Lung (tissue), 12 donors: ENCODE results near the gene PLCG1. TPM values are rescaled to one million over a fixed set of nuclear protein-coding genes. Genes with fewer than 3 reads are reported as not detected.

Experiments
- ATAC-seq: fragments of 200-7000 bp; cut with Tn5 transposase; one replicate; pipeline ENCODE4 v1.9.1; 2020; ENCODE audit warnings: moderate number of reproducible peaks; ENCODE audit not compliant: insufficient read depth, low FRiP score
- DNase-seq, 3 donors: peaks; one replicate each; pipeline ENCODE4 v3.0.0-alpha.2; 2013 to 2017
- H3K27ac ChIP-seq, 2 donors: one replicate each; pipeline ENCODE4 v1.5.1; 2013; ENCODE audit warnings: mild to moderate bottlenecking in 2 of 2, moderate library complexity in 2 of 2, control low read depth in 1 of 2, inconsistent platforms in 1 of 2, low read depth in 1 of 2, low read length in 1 of 2
- H3K27me3 ChIP-seq, 3 donors: one replicate each; pipeline ENCODE4 v1.5.1; 2013; ENCODE audit warnings: low read length in 2 of 3; ENCODE audit not compliant: control insufficient read depth in 3 of 3, insufficient read depth in 3 of 3
- H3K36me3 ChIP-seq, 4 donors: one replicate each; pipeline ENCODE4 v1.5.1; 2013; ENCODE audit warnings: low read length in 4 of 4, mild to moderate bottlenecking in 1 of 4, moderate library complexity in 1 of 4; ENCODE audit not compliant: control insufficient read depth in 4 of 4, insufficient read depth in 4 of 4
- H3K4me1 ChIP-seq, 5 donors: one replicate each; pipeline ENCODE4 v1.5.1; 2013; ENCODE audit warnings: low read length in 5 of 5, mild to moderate bottlenecking in 2 of 5, moderate library complexity in 1 of 5; ENCODE audit not compliant: control insufficient read depth in 5 of 5, insufficient read depth in 5 of 5
- H3K4me3 ChIP-seq: one replicate; pipeline ENCODE4 v1.5.1; 2013; ENCODE audit warnings: mild to moderate bottlenecking, control low read depth, moderate library complexity
- H3K9ac ChIP-seq, 2 donors: one replicate each; pipeline ENCODE4 v1.5.1; 2013; ENCODE audit warnings: low read length in 2 of 2, control low read depth in 1 of 2; ENCODE audit not compliant: insufficient read depth in 1 of 2
- H3K9me3 ChIP-seq, 4 donors: one replicate each; pipeline ENCODE4 v1.5.1; 2013; ENCODE audit warnings: low read length in 3 of 4, mild to moderate bottlenecking in 1 of 4, moderate library complexity in 1 of 4; ENCODE audit not compliant: control insufficient read depth in 4 of 4, insufficient read depth in 3 of 4
- CTCF ChIP-seq: IDR thresholded peaks from 2 replicates; pipeline ENCODE4 v1.5.1; 2012; ENCODE audit warnings: mild to moderate bottlenecking; ENCODE audit errors: control extremely low read depth, extremely low read depth
- WGBS, 2 donors: extraction: QIAGEN DNeasy Blood & Tissue Kit; methylation state at CpG; one replicate each; pipeline ENCODE4 v1.1.7; 2013; 5-methylcytosine and 5-hydroxymethylcytosine counted together
- polyA plus RNA-seq, 2 donors: library from polyadenylated mRNA; stranded (reverse); fragments of 200-250 nt; gene quantifications; one replicate each; pipeline ENCODE4 v1.2.1, GENCODE V29; 2013
- total RNA-seq, 2 donors: library from RNA; depleted of rRNA in 1 of 2; stranded (reverse); fragments of >200 nt in 1 of 2; gene quantifications; one replicate each; pipeline ENCODE4 v1.2.1, GENCODE V29; 2014 to 2021
- donor health status: control.
- donor health status: control.
- donor health status: Bipolar disorder and iron deficiency.
- donor health status: healthy.
- donor health status: DM: yes; HTN: yes; CAD: no.

Gene PLCG1
- total and polyA plus RNA-seq, 4 donors = 29.6 to 154 (median 67.1) TPM

GRCh38 chr20:41121399-41121798 lies 15.9 kb upstream of the PLCG1 start:
- Histone ChIP-seq H3K36me3 (peaks cover 44 to 64% (median 55%) of the 10 kb centered on the region in 4 donors), H3K27me3 (no peaks in the 10 kb centered on the region), H3K4me3 (no peak overlapping the region), H3K4me1 (no peaks in the 10 kb centered on the region), H3K9me3 (no peaks in the 10 kb centered on the region), H3K9ac (no peak overlapping the region), H3K27ac (no peak overlapping the region)
- DNase-seq = no peak
- whole genome bisulfite sequencing, 2 donors = 93% methylated on average over 3 of the region's 3 CpGs
- TF ChIP-seq CTCF = no peak
- no peak for ATAC-seq

DNA sequence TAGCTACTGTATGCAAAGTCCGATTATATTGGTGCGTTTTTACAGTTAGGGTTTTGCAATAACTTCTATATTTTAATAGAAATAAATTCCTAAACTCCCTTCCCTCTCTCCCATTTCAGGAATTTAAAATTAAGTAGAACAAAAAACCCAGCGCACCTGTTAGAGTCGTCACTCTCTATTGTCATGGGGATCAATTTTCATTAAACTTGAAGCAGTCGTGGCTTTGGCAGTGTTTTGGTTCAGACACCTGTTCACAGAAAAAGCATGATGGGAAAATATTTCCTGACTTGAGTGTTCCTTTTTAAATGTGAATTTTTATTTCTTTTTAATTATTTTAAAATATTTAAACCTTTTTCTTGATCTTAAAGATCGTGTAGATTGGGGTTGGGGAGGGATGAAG lies 13.7 kb upstream of the PLCG1 start:
- H3K27ac ChIP-seq = no peak overlapping the region
- H3K9ac ChIP-seq = no peak overlapping the region
- WGBS, 2 donors = 93 to 97% methylated on average over 6 of the region's 6 CpGs
- H3K36me3 ChIP-seq = peaks cover 42 to 55% (median 46%) of the 10 kb centered on the region in 4 donors
- DNase-seq (no peak), ATAC-seq (no peak)
- H3K27me3 ChIP-seq = no peaks in the 10 kb centered on the region
- TF ChIP-seq CTCF = no peak
- H3K4me1 ChIP-seq = no peaks in the 10 kb centered on the region
- no peak overlapping the region for H3K4me3 ChIP-seq
- H3K9me3 ChIP-seq = no peaks in the 10 kb centered on the region

GRCh38 chr20:41124451-41125094 lies 12.8 kb upstream of the PLCG1 start:
- no peaks in the 10 kb centered on the region for H3K9me3 ChIP-seq
- WGBS, 2 donors = 89 to 92% methylated on average over 3 of the region's 3 CpGs
- no peak overlapping the region for H3K27ac ChIP-seq
- no peaks in the 10 kb centered on the region for H3K4me1 ChIP-seq
- H3K4me3 ChIP-seq = no peak overlapping the region
- H3K27me3 ChIP-seq = no peaks in the 10 kb centered on the region
- ATAC-seq (no peak), DNase-seq (no peak)
- peaks cover 41 to 51% (median 43%) of the 10 kb centered on the region in 4 donors for H3K36me3 ChIP-seq
- no peak overlapping the region for H3K9ac ChIP-seq
- no peak for TF ChIP-seq CTCF
